ENCODE measurements around the gene MAST3. TPM values are rescaled to one million over a fixed set of nuclear protein-coding genes. Genes with fewer than 3 reads are reported as not detected.
A peak's percentile ranks its signal among the peaks of the same experiment; 100 is the strongest.

The MAST3 gene
- 2.2 and 3.7 TPM in 2 replicates for total RNA-seq

GRCh38 chr19:18097217-18097992, at the start of gene MAST3:
Gene MAST3 (plus strand): TSS chr19:18097778. CDS start chr19:18097793, 15 bp downstream.
- DNase-seq, result peak; percentile 73

- DNase-seq, result peak; percentile 72
Measured at GRCh38 chr19:18049385-18049784, 48.2 kb upstream of the MAST3 start.

- no peak for DNase-seq
Measured at GRCh38 chr19:18051887-18052286, 45.7 kb upstream of the MAST3 start.

DNA sequence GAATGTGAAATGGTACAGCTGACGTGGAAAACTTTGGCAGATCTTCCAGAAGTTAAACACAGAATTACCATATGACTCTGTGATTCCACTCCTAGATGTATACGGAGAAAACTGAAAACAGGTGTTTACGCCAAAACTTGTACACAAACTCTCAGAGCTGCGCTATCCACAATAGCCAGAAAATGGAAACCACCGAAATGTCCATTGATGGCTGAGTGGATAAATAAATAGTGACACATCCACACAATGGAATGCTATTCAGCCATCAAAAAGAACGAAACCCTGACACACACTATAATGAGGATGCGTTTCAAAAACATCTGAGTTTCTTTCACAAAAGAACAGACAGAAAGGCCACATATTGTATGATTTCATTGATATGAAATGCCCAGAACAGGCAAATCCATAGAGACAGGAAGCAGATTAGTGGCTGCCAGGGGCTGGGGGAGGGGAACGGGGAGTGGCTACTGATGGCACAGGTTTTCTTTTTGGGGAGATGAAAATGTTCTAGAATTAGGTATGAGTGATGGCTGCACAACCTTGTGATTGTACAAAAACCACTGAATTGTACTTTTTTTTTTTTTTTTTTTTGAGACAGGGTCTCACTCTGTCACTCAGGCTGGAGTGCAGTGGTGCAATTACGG, 43.9 kb upstream of the MAST3 start:
- peak; percentile 32 for DNase-seq

DNA sequence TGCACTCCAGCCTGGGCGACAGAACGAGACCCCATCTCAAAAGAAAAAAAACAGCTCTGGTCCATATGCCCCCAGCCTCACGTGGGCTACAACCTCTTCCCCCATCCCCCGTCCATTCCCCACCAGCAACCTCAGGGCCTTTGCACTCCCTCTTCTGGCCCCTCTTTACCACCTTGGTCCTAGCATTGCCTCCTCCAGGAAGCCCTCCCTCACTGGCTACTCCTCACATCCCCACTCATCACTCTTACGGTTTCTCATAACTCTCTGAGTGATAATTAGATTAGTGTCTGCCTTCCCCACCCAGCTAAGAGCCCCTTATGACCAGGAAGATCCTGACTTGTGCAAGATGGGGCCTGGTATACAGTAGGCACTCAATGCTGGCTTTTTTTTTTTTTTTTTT, 41.6 kb upstream of the MAST3 start:
- no peak for DNase-seq

GRCh38 chr19:18057557-18057956, 40.0 kb upstream of the MAST3 start:
- DNase-seq, result no peak

DNA sequence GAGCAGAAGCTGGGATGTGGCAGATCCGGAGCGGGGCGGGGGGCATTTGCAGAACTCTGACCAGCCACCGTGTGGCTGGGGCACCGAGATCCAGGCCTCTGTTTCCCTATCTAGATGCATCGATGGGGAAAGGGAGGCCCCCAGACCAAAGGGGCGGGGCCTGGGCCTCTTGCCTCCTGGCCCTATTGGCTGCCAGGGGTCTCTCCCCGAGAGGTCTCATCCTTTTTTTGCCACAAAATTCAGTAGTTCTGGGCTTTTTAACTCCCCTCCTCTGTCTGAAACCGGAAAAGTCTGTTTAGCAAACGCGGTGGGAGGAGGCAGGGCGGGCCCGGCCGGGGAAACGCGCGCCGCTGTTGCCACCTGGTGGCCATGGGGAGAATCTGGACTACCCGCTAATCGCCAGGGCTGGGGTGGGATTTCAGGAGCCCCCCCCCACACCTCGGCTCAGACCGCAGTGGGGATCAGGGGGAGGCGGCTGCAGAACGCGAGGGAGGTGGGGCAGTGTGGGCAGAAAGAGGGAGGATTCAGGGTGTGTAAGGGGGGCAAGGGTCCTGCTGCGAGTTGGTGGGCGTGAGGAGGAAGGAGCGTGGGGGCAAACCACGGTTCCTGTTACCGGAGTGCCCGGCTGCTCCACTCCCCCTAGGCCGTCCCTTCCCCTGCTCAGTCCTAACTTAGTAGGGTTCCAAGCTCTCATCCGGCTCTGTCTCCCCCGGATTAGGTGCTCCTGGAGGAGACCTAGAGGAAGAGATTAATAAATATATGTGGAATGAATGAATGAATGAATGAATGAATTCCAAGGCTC, 39.2 kb upstream of the MAST3 start:
- peak; percentile 81 for DNase-seq

- no peak for DNase-seq
Measured at GRCh38 chr19:18059297-18059696, 38.3 kb upstream of the MAST3 start.

DNA sequence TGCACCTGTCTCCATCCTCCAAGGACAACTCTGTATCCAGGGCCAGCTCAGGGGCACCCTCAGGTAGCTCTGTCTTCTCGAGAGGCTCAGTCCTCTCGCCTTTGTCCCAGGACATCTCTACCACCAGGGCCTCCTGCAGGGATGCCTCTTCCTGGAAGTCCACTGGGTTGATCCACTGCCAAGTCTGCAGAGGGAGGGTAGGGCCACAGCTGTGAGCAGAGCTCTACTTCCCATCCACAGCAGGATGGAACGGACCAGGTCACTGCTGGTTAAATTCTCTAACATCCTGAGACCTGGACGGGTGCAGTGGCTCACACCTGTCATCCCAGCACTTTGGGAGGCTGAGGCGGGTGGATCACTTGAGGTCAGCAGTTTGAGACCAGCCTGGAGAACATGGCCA, 37.7 kb upstream of the MAST3 start:
- no peak for DNase-seq

DNA sequence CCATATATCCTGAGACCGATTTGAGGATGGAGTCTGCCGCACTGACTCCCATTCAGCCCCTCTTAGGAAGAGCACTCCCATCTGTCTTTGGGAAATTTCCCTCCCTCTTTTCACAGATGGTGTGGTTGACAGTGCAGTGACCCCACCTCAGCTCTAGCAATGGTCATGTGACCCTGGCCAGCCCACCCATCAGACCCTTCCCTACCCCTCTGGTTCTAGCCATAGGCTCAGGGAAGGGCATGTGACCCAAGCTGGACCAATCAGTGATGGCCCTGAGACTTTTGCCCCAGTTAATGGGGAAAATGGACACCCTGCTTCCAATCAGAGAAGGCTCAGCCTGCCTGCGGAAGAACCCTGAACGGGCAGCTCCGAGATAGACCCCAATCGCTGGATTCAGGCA, 37.1 kb upstream of the MAST3 start:
- DNase-seq, result no peak

DNA sequence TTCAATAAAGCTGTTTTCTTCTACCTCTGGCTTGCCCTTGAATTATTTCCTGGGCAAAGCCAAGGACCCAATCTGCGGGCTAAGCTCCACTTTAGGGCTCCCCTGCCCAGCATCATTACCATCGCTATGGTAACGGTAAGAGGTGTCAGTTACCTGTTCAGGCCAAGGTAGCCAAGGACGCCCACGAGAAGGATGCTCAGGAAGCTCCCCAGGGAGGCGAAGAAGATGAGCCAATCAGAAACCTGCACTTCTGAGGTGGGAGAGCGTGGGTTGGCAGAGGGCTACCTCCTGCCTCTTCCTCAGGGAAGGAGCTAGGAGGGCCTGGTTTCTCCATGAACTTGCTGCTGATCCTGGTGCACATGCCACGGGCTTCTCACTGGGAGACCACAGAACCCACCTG, 35.5 kb upstream of the MAST3 start:
- DNase-seq, result no peak

DNA sequence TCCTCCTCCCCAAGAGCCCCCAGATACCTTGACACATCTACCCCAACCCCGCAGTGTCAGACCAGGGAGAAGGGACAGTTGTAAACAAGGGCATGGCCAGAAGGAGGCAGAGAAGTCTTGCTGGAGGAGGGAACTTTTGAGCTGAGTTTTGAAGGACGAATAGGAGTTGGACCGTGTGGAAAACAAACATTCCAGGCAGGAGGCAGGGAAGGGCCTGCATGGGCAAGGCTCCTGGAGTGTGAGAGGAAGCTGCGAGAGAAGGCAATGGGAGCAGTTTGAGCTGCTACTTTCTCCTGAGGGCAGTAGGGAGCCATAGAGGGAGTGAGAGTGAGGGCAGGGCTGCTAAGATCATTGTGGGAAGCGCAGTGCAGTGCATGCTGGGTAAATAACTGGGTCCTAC, 34.1 kb upstream of the MAST3 start:
- DNase-seq, result no peak

GRCh38 chr19:18065173-18065495, 32.4 kb upstream of the MAST3 start:
- DNase-seq, result no peak

GRCh38 chr19:18068395-18068794, 29.2 kb upstream of the MAST3 start:
- DNase-seq, result no peak

DNA sequence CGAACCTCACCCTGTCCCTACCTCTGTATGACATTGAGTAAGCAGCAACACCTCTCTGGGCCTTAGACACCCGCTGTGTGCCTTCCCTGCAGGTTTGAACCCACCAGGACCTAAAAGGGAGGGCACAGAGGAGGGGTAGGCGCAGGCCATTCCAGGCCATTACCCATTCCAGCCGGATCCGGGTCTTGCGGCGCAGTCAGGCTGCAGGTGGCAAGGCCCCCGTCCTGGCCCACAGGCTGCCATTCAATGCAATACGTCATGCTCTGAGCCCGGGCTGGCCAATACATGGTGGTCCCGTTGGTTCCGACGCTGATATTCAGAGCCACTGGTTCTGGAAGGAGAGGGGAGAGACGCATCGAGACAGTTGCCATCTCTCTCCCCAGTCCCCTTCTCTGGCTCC, 28.2 kb upstream of the MAST3 start:
- no peak for DNase-seq

DNA sequence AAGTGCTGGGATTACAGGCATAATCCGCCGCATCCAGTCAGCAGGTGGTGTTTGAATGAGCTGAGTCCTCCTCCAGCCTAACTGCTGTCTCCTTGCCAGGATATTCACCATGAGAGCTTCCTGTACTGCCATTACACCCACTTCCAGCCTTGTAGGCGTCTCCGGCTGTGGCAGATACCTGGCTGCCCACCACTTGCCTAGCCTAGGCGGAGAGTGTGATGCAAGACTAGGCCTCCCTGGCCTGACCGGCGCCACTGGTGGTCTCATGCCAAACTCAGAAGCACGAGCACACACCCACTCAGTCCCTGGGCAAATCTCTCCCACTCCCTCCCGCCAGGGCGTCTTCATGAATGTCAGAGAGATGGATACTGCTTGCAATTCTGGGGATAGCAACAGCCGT, 27.4 kb upstream of the MAST3 start:
- no peak for DNase-seq

DNA sequence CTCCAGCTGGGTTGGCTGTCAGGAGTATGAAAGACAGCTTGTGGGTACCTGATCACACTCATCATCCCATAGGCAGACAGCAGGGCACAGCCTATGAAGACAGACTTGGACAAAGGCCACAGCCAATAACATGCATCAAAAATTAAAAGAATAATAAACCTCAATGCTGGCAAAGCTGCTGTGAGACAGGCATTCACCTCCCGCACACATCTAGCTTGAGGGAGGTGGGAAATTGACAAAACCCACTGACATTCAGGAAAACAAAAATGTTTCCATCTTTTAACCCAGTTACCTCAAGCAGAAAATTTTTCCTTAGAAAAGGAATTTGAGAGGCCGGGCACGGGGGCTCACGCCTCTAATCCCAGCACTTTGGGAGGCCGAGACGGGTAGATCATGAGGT, 25.2 kb upstream of the MAST3 start:
- DNase-seq, result no peak

GRCh38 chr19:18073197-18073596, 24.4 kb upstream of the MAST3 start:
- DNase-seq, result no peak

GRCh38 chr19:18074192-18074591, 23.4 kb upstream of the MAST3 start:
- no peak for DNase-seq

- DNase-seq, result no peak
Measured at GRCh38 chr19:18083929-18084684, 13.5 kb upstream of the MAST3 start.

- DNase-seq, result no peak
Measured at GRCh38 chr19:18085702-18086457, 11.7 kb upstream of the MAST3 start.

DNA sequence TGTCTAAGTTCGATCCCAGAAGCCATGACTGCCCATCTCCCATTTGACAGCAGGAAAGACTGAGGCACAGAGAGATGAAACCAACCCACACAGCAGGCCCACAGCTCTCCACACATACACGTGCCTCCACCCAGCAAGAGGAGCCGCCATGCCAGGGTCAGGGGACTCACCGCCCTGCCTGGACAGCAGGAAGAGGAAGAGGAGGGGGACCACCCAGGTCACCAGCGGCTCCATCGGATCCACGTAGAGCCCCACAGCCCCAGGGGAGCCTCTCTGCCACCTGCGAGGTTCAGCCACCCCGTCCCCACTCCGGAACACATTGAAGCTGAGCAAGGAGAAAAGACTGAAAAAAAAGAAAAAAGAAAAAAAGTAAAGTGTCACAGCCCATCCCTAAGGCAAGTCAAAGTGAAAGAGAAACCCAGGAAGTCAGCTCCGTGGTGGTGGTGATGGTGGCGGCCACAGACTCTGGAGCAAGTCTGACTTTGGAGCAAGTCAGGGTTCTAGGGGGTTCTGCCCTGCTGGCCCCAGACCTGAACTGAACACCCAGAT, 10.9 kb upstream of the MAST3 start, which contains the start of gene IL12RB1:
IL12RB1 (minus strand) TSS at position 345 of the 549 bp plus-strand sequence; CDS start at position 234, 111 bp downstream.
- DNase-seq, result no peak

Measured in dermis blood vessel endothelial cell (primary cell).